Activated naive CD8-positive, alpha-beta T cell treated with anti-CD3 and anti-CD28 coated beads, Interleukin-2, amount 50 U/mL, for 24 hours (primary cell): Measurements from ENCODE around the gene APBA2.

ENCODE experiments used
- ATAC-seq: fragments of 150-1000 bp; cut with Tn5 transposase; one replicate; pipeline ENCODE4 v1.10.0; 2021
- DNase-seq: peaks from one replicate; pipeline ENCODE4 v3.0.0; 2021
- H3K27ac Mint-ChIP-seq: one replicate; pipeline ENCODE4 v1.8.0; 2021; ENCODE audit warnings: mild to moderate bottlenecking, mixed read lengths
- H3K27me3 Mint-ChIP-seq: one replicate; pipeline ENCODE4 v1.8.0; 2021; ENCODE audit warnings: mixed read lengths
- H3K36me3 Mint-ChIP-seq: one replicate; pipeline ENCODE4 v1.8.0; 2021; ENCODE audit warnings: low read depth, mixed read lengths
- H3K4me1 Mint-ChIP-seq: one replicate; pipeline ENCODE4 v1.8.0; 2021; ENCODE audit warnings: mixed read lengths
- H3K4me3 Mint-ChIP-seq: one replicate; pipeline ENCODE4 v1.8.0; 2021; ENCODE audit warnings: mild to moderate bottlenecking, moderate library complexity, mixed read lengths
- H3K9me3 Mint-ChIP-seq: one replicate; pipeline ENCODE4 v1.8.0; 2021; ENCODE audit warnings: mixed read lengths

Gene APBA2

DNA sequence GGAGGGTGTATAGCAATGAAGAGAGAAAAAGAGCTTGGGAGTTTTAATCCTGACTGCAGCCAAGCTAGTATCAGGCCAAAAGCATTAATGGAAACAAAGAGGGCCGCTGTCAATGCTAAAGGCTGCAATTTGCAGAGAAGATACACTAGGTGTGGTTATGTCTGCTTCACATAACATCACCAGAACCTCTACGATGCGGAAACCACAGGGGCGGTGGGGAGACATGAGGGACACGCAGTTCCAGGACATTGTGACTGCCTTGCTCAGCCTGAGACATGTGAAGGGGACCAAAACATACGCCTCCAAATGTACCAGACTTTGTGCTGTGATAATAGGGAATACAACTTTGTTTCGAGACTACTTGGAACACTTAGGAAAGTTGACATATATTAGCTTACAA lies 88.4 kb downstream of the APBA2 start:
- peak; percentile 66 for ATAC-seq
- H3K36me3 Mint-ChIP-seq = no peaks in the 10 kb centered on the region
- peak; percentile 34 for DNase-seq
- peak overlapping the region; percentile 20 for H3K4me3 Mint-ChIP-seq
- no peaks in the 10 kb centered on the region for H3K9me3 Mint-ChIP-seq
- H3K27me3 Mint-ChIP-seq = no peaks in the 10 kb centered on the region
- no peak overlapping the region for H3K27ac Mint-ChIP-seq
- peaks cover 28% of the 10 kb centered on the region for H3K4me1 Mint-ChIP-seq

DNA sequence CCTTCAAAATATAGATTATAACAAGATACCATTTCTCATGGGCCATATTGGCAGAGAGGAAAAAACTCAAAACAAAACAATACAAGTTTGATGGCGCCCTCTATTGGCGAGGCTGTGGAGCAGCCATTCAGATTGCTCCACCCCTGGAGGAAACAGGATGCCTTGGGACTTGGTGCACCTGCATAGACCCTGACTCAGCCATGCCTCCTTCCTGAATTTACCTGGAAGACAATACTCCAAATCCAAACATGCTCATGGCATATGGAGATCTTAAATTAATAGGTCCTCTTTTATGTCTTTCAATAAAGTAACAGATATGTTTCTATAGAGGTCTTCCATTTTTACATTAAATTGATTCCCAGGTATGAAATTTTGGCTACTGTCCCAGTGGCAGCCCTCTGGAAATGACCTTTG lies 90.0 kb downstream of the APBA2 start:
- Mint-ChIP-seq H3K4me3 (no peak overlapping the region), H3K36me3 (no peaks in the 10 kb centered on the region), H3K9me3 (no peaks in the 10 kb centered on the region), H3K4me1 (peaks cover 30% of the 10 kb centered on the region), H3K27ac (no peak overlapping the region), H3K27me3 (no peaks in the 10 kb centered on the region)
- DNase-seq = peak; percentile 74
- ATAC-seq = peak; percentile 41

DNA sequence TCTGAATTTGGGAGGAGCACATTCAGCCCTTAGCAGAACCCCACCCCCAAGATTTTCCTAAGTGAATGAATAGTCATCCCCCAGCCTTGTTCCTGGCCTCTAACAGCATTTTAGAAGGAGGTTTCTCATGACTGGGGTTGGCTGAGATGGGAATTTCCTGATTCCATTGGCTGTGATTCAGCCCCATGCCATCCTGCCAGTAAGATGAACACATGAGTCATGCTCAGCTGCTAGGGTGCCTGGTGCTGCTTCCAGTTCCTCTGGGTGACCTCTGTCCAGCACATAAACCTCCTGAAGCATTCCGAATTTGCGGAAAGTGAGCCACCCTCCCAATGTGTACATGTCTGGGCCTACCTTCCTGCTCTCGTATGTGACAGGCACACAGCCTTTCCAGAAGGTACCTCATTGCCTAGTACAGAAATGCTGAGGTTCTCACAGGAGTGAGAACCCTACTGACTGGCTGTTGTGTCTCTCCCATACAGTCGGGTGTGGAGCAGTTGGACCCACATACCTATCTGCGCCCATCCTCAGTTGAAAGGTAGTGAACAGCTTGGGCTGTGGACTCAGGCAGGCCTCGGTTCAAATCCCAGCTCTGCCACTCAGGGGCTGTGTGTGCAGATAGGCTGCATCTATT lies 91.7 kb downstream of the APBA2 start:
- H3K4me3 Mint-ChIP-seq = no peak overlapping the region
- DNase-seq = no peak
- H3K27me3 Mint-ChIP-seq = no peaks in the 10 kb centered on the region
- peaks cover 28% of the 10 kb centered on the region for H3K4me1 Mint-ChIP-seq
- no peaks in the 10 kb centered on the region for H3K9me3 Mint-ChIP-seq
- no peak overlapping the region for H3K27ac Mint-ChIP-seq
- peak; percentile 35 for ATAC-seq
- H3K36me3 Mint-ChIP-seq = no peaks in the 10 kb centered on the region

DNA sequence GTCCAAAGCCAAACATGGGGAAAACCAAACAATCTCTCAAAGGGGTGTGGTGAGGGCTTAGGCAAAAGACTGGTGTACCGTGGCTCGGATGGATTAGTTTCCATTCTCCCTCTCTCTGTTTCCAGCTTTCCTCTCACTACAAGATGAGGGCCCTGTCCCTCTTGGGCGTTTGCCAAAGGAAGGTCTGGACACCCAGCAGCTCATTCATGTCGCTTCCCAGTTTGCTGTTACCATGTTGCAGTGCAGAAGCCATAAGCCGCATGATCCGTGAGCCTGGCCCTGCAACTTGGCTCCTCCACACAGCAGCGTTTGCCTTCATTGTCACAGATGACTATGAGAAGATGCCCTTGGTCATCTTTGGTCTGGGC lies 92.2 kb downstream of the APBA2 start:
- no peak for DNase-seq
- no peaks in the 10 kb centered on the region for H3K9me3 Mint-ChIP-seq
- no peaks in the 10 kb centered on the region for H3K27me3 Mint-ChIP-seq
- H3K36me3 Mint-ChIP-seq = no peaks in the 10 kb centered on the region
- peaks cover 25% of the 10 kb centered on the region for H3K4me1 Mint-ChIP-seq
- no peak overlapping the region for H3K4me3 Mint-ChIP-seq
- H3K27ac Mint-ChIP-seq = no peak overlapping the region
- ATAC-seq = no peak

DNA sequence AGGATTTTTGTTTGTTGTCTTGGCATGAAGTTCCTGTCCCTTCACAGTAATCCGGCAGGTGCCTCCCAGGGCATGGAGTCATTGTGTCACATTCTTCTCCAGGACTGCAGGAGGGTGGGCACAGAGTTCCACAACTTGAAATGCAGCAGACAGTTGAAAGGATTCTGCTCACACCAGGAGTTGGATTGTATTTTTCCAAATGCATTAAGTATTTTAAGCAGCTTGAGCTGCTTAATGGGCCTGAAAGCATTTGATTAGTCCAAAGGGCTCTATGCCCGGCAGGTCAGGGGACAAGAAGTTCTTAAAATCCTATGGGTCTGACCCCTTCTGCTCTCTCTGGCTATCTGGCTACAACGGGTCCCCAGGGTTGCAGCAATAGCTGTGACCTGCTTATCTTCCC lies 92.9 kb downstream of the APBA2 start:
- H3K27ac Mint-ChIP-seq = no peak overlapping the region
- no peaks in the 10 kb centered on the region for H3K27me3 Mint-ChIP-seq
- no peaks in the 10 kb centered on the region for H3K9me3 Mint-ChIP-seq
- no peak for ATAC-seq
- no peak overlapping the region for H3K4me3 Mint-ChIP-seq
- DNase-seq = no peak
- peaks cover 28% of the 10 kb centered on the region for H3K4me1 Mint-ChIP-seq
- H3K36me3 Mint-ChIP-seq = no peaks in the 10 kb centered on the region

DNA sequence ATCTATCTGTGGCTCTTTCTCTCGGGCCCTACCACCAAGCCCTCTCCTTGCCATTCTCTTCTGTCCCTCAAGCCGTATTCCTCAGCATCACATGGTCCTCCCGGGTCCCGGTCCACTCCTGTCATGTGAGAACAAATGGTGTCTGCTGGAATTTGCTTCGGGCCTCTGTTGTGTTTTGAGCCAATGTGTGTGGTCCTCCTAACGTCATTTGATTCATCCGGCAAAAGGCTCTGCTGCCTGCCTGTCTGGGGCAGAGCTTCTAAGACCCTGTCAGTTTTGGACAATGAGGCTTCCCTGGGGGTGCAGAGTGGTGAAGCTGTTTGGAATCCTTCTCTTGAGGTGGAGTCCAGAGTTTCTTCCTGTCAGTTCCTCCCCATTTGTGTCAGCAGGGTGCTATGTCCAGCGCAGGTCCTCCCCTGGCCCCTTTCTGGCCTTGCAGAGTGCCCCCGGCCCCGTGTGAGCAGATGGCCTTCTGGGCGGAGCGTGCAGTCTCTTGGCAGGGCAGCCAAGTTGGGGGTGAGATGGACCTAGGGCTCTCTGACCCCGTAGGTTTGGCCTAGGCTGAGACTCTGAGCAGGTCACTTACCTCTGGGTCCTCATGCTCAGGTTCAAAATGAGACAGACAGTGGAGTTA lies 93.6 kb downstream of the APBA2 start:
- H3K4me1 Mint-ChIP-seq = peaks cover 24% of the 10 kb centered on the region

DNA sequence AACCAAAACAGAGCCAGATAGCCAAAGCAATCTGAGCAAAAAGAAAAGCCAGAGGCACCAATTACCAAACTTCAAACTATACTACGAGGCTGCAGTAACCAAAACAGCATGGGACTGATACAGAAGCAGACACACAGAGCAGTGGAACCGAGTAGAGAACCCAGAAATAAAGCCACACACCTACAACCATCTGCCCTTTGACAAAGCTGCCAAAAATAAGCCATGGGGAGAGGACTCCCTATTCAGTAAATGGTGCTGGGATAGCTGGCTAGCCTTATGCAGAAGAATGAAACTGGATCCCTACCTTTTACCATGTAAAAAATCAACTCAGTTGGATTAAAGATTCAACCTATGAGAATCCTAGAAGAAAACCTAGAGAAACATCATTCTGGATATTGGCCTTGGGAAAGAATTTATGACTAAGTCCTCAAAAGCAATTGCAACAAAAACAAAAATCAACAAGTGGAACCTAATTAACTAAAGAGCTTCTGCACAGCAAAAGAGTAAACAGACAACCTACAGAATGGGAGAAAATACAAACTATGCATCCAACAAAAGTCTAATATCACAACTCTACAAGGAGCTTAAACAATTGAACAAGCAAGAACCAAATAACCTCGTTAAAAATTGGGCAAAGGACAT lies 95.1 kb downstream of the APBA2 start:
- no peak for ATAC-seq
- Mint-ChIP-seq H3K4me3 (no peak overlapping the region), H3K4me1 (peaks cover 28% of the 10 kb centered on the region), H3K27me3 (no peaks in the 10 kb centered on the region), H3K9me3 (no peaks in the 10 kb centered on the region), H3K36me3 (no peaks in the 10 kb centered on the region), H3K27ac (no peak overlapping the region)
- no peak for DNase-seq

More for the DNA sequence above, 93.6 kb downstream of the APBA2 start:
- DNase-seq (no peak), ATAC-seq (no peak)
- Mint-ChIP-seq H3K4me3 (no peak overlapping the region), H3K27me3 (no peaks in the 10 kb centered on the region), H3K36me3 (no peaks in the 10 kb centered on the region), H3K9me3 (no peaks in the 10 kb centered on the region), H3K27ac (peak overlapping the region; percentile 22)

DNA sequence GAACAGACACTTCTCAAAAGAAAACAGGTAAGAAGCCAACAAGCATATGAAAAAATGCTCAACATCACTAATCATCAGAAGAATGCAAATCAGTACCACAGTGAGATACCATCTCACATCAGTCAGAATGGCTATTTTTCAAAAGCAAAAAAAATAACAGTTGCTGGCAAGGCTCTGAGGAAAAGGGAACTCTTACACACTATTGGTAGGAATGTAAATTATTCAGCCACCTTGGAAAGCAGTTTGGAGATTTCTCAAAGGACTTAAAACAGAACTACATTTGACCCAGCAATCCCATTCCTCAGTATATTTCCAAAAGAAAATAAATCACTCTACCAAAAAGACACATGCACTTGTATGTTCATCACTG lies 95.6 kb downstream of the APBA2 start:
- Mint-ChIP-seq H3K4me1 (peaks cover 32% of the 10 kb centered on the region), H3K4me3 (no peak overlapping the region), H3K36me3 (no peaks in the 10 kb centered on the region), H3K9me3 (no peaks in the 10 kb centered on the region), H3K27me3 (no peaks in the 10 kb centered on the region), H3K27ac (no peak overlapping the region)
- no peak for ATAC-seq
- DNase-seq = no peak

DNA sequence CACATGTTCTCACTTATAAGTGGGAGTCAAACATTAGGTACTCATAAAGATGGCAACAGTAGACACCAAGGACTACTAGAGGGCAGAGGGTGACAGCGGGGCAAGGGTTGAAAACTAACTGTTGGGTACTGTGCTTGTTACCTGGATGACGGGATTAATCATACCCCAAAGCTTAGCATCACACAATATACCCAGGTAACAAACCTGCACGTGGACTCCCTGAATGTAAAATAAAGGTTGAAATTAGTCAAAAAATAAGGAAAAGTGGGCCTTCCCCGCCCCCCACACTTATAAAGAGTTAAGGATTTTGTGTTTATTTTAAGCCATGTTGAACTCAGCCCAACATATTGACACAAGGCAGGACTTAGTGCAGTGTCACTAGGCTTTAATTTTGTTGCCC lies 96.1 kb downstream of the APBA2 start:
- Mint-ChIP-seq H3K36me3 (no peaks in the 10 kb centered on the region), H3K4me1 (peaks cover 32% of the 10 kb centered on the region), H3K27ac (no peak overlapping the region), H3K4me3 (no peak overlapping the region), H3K9me3 (no peaks in the 10 kb centered on the region), H3K27me3 (no peaks in the 10 kb centered on the region)
- ATAC-seq (no peak), DNase-seq (no peak)

DNA sequence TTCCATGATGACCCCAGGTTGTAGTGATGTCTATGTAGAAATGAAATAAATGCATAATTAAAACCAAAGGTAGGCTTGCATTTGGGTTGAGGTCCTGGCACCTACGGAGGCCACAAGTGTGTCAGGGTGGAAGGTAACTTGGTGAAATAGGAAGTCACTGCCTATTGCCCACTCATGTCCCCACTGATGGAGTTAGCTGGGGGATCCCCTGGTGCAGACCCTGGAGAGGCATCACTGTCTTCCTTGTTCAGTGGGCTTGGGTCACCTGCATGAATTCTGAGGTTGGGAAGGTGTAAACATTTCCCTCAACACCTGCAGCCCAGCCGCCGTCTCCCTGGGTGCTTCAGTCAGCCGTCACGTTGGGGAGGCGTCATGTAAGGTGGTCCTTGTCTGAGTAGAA lies 97.1 kb downstream of the APBA2 start:
- peaks cover 3% of the 10 kb centered on the region for H3K36me3 Mint-ChIP-seq
- DNase-seq (no peak), ATAC-seq (no peak)
- H3K9me3 Mint-ChIP-seq = peaks cover 6% of the 10 kb centered on the region
- no peaks in the 10 kb centered on the region for H3K27me3 Mint-ChIP-seq
- H3K4me1 Mint-ChIP-seq = peaks cover 38% of the 10 kb centered on the region
- no peak overlapping the region for H3K4me3 Mint-ChIP-seq
- no peak overlapping the region for H3K27ac Mint-ChIP-seq

DNA sequence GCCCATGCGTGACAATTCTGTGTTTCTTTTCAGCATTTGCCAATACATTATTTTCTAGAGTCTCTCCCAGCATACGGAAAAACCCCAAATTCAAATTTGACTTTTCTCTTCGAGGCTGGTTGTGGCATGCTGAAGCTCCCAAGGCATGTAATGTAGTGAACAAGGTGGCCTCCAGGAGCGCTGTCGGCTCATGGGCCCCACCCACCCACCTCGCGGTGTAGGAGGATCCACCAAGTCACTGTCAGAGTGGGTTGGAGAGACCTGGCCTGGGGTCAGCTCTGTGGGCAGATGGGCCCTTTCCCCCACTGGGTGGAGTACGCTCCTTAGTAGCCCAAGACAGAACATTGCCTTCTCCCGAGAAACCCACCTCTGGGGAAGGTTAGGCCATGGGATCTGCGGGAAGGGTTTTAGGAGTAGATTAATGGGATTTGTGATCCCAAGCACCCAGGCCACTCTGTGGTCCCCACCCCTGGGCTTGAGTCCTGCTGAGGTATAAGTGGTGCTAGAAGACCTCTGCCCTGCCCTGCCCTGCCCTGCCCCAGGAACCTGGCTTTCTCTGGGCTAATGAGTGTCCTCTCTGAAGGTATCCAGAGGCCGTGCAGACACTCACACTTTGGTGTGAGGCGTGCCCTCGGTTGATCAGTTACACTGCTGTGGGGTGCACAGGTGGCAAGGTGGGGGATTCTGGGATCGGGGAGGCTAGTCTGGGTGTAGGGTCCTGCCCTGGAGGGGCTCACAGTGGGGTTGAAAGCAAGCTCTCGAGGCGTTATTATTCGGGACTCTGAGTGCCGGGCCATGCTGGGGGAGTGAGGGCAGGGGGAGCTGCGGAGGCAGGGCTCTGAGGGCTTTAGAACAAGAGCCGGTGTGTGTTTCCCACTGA lies 97.9 kb downstream of the APBA2 start:
- ATAC-seq = no peak
- Mint-ChIP-seq H3K27me3 (no peaks in the 10 kb centered on the region), H3K4me3 (no peak overlapping the region), H3K9me3 (peaks cover 6% of the 10 kb centered on the region), H3K36me3 (peaks cover 3% of the 10 kb centered on the region), H3K27ac (no peak overlapping the region), H3K4me1 (peaks cover 41% of the 10 kb centered on the region)
- no peak for DNase-seq

DNA sequence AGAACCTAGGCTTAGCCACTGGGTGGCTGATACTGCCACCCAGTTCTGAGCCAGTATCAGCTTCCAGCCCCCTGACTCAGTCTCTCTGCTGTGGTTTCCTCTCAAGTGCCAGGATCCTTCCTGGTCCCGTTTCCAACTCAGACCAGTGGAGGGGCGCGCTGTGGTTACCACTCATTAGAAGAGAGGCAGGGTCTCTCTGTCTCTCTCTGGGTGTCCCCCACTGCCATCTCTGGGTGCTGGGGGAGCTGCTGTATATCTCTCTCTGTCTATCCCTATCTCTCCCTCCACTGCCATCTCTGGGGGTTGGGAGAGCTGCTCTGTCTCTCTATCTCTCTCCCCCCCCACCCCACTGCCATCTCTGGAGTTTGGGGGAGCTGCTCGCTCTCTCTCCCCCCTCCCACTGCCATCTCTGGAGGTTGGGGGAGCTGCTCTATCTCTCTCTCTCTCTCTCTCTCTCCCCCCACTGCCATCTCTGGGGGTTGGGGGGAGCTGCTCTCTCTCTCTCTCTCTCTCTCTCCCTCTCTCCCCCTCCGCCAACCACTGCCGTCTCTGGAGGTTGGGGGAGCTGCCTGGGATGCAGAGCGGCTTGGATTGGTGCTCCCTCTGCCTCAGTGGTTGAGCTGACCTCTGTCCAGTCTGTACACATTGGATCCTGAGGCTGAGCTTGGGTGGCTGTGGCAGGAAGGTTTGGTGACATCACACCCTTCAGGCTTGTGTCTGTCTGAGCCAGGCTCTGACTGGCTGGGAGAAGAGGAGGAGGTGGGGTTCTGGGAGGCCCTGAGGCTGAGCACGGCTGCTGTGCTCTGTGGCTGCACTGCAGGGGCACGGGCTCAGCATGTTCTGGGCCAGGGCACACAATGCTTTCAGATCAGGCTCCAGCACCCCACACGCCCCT lies 98.9 kb downstream of the APBA2 start:
- Mint-ChIP-seq H3K9me3 (peaks cover 6% of the 10 kb centered on the region), H3K27ac (no peak overlapping the region), H3K4me3 (no peak overlapping the region)

DNA sequence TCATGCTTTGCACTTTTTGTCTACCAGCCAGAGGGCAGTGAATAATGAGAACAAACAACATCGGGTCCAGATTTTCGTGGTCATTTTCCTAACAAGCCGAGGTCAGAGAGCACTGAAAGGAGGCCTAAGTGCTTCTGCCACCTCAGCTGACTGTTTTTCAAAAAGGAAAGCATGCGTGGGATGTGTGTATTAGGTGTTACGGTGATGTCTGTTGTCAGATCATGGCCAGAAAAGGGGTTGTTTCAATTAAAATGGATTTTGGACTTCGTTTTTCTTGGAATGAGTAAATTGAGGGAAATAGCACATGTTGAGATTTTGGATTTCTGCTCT lies 99.5 kb downstream of the APBA2 start:
- Mint-ChIP-seq H3K27me3 (no peaks in the 10 kb centered on the region), H3K27ac (no peak overlapping the region), H3K4me3 (no peak overlapping the region), H3K36me3 (peaks cover 3% of the 10 kb centered on the region), H3K4me1 (peaks cover 38% of the 10 kb centered on the region), H3K9me3 (peaks cover 6% of the 10 kb centered on the region)
- DNase-seq (no peak), ATAC-seq (no peak)

More for the DNA sequence above, 98.9 kb downstream of the APBA2 start:
- DNase-seq (peak; percentile 29), ATAC-seq (peak; percentile 82)
- Mint-ChIP-seq H3K4me1 (peaks cover 36% of the 10 kb centered on the region), H3K27me3 (no peaks in the 10 kb centered on the region), H3K36me3 (peaks cover 3% of the 10 kb centered on the region)

DNA sequence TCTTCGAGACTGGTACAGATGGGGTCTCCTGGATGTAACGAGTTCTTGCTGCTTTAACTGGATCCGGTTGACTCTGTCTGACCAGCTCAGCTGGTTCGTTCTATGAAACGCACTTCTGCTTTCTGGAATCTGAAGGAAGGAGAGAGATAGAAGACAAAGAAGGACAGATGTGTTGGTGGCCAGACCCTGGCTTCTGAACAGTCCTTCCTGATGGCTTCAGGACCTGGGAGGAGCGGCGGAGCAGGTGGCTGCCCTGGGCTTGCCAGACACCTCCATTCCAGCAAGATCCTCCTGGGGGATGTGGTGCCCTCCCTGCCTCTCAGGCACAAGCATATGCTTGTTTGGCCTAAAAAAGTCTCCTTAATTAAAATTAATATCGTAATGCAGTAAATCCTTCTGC lies 99.9 kb downstream of the APBA2 start:
- DNase-seq = no peak
- Mint-ChIP-seq H3K36me3 (peaks cover 3% of the 10 kb centered on the region), H3K27me3 (no peaks in the 10 kb centered on the region), H3K4me1 (peaks cover 41% of the 10 kb centered on the region), H3K4me3 (no peak overlapping the region), H3K9me3 (peaks cover 6% of the 10 kb centered on the region), H3K27ac (peak overlapping the region; percentile 22)
- no peak for ATAC-seq
